IMR-90 (cell line): ENCODE data around the gene CGB5. TPM values are rescaled to one million over a fixed set of nuclear protein-coding genes. Genes with fewer than 3 reads are reported as not detected.

ENCODE experiments used
- CEBPB ChIP-seq: IDR thresholded peaks from 2 replicates; pipeline ENCODE4 v1.6.1; 2012; ENCODE audit warnings: low read depth, low read length, improper control_type of control experiment
- FOS ChIP-seq: fragments of 150-350 bp; IDR thresholded peaks from 2 replicates; pipeline ENCODE4 v1.6.1; 2016; ENCODE audit warnings: low read depth, low read length
- MAFK ChIP-seq: IDR thresholded peaks from 2 replicates; pipeline ENCODE4 v1.6.1; 2012; ENCODE audit warnings: low read depth, low read length, improper control_type of control experiment
- RAD21 ChIP-seq: IDR thresholded peaks from 2 replicates; pipeline ENCODE4 v1.6.1; 2012; ENCODE audit warnings: low read length, improper control_type of control experiment
- SMC3 ChIP-seq: fragments of 150-350 bp; IDR thresholded peaks from 2 replicates; pipeline ENCODE4 v1.6.1; 2016; ENCODE audit warnings: low read depth, mild to moderate bottlenecking, antibody characterized with exemption, low read length, moderate library complexity
- USF2 ChIP-seq: fragments of 150-350 bp; IDR thresholded peaks from 2 replicates; pipeline ENCODE4 v1.6.1; 2017; ENCODE audit warnings: mild to moderate bottlenecking, antibody characterized with exemption, low read length, low read depth
- polyA plus RNA-seq, 3 experiments: library from polyadenylated mRNA; depleted of rRNA; stranded (reverse); fragments of >200 nt; gene quantifications; 2 replicates each; pipeline ENCODE4 v1.2.3, GENCODE V29; 2012; ENCODE audit warnings: low replicate concordance in 1 of 3
- total RNA-seq: library from RNA; depleted of rRNA; stranded (reverse); fragments of >200 nt; gene quantifications from 2 replicates; pipeline ENCODE4 v1.2.3, GENCODE V29; 2012

The CGB5 gene
- total and polyA plus RNA-seq, 2 of the 4 experiments (the other 2 are of a cell fraction): not detected

- TF ChIP-seq USF2 (no peak), FOS (no peak), MAFK (no peak), CEBPB (no peak), RAD21 (no peak), SMC3 (no peak)
Observed at GRCh38 chr19:49014870-49015255, 28.8 kb upstream of the CGB5 start (continued).
